Keratinocyte (primary cell): ENCODE data around the gene PLA1A.

Experiments
- EZH2 ChIP-seq: IDR thresholded peaks from one replicate; pipeline ENCODE4 v1.6.1; 2012; ENCODE audit warnings: inconsistent platforms, mild to moderate bottlenecking, low read length, moderate library complexity
- TF ChIP-seq, protein P1 (sequence below), 3 experiments: IDR thresholded peaks in 1 of 3; conservative IDR thresholded peaks in 1 of 3; optimal IDR thresholded peaks in 1 of 3; 2 replicates in 2 of 3; 3 replicates in 1 of 3; pipeline versions ENCODE3 to v1.5.1; 2011; ENCODE audit warnings: low read length in 3 of 3, mild to moderate bottlenecking in 3 of 3, moderate library complexity in 2 of 3, control low read depth in 1 of 3, inconsistent platforms in 1 of 3; ENCODE audit not compliant: insufficient read depth in 2 of 3; ENCODE audit errors: extremely low read depth in 1 of 3

DNA sequence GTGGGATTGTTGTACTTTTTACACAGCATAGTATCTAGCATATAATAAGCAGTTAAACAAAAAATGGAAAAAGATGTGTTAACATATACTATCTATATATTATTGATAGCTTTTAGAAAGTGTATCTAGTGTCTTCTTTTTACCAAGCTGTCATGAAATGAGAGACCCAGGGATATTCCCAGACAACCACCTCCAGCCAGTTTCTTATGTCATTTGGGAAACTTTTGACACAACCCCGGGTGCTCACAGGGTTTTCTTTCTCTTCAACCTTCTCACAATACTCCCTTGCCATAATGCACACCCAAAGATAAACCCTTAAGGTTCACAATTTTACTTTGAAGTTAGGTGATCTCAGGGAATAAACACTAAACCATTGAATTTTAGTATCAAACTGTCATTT lies 4.8 kb upstream of the PLA1A start:
- no peak for TF ChIP-seq EZH2
- TF ChIP-seq, protein P1, sequence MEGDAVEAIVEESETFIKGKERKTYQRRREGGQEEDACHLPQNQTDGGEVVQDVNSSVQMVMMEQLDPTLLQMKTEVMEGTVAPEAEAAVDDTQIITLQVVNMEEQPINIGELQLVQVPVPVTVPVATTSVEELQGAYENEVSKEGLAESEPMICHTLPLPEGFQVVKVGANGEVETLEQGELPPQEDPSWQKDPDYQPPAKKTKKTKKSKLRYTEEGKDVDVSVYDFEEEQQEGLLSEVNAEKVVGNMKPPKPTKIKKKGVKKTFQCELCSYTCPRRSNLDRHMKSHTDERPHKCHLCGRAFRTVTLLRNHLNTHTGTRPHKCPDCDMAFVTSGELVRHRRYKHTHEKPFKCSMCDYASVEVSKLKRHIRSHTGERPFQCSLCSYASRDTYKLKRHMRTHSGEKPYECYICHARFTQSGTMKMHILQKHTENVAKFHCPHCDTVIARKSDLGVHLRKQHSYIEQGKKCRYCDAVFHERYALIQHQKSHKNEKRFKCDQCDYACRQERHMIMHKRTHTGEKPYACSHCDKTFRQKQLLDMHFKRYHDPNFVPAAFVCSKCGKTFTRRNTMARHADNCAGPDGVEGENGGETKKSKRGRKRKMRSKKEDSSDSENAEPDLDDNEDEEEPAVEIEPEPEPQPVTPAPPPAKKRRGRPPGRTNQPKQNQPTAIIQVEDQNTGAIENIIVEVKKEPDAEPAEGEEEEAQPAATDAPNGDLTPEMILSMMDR (optimal IDR thresholded peaks at IDR 0.05 in 1 of 3, IDR thresholded peaks at IDR 0.05 in 1 of 3, conservative IDR thresholded peaks at IDR 0.05 in 1 of 3; ENCODE audit: extremely low read depth in 1 of 3, insufficient read depth in 2 of 3, low read length in 3 of 3) = no peak
